ENCODE measurements around the gene CEP152. TPM values are rescaled to one million over a fixed set of nuclear protein-coding genes. Genes with fewer than 3 reads are reported as not detected.

Gene CEP152
- total RNA-seq, 1 donor from 2014 or later = 28.9 TPM

- intact Hi-C loops (cut with micrococcal nuclease) = no loop called here
These were observed 99.8 kb downstream of the CEP152 start for GRCh38 chr15:48710952-48711495.

GRCh38 chr15:48708641-48709040, 102.2 kb downstream of the CEP152 start:
- intact Hi-C loops (cut with micrococcal nuclease) = no loop called here

DNA sequence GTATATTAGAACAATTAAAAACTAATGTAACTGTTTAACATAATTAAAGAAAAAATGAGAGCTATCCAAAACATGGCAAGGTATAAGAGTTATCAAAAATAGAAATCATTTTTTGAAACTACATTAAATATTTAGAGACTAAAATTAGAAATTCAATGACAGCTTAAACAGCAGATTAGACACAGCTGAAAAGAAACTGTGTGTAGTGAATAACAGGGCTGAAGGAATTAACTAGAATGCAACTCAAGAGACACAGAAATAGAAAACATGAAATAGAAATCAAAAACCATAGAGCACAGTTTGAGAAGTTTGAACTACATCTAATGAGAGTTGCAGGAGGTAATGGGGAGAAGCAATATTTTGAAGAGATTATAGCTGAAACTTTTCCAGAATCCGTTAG, 105.5 kb downstream of the CEP152 start:
- intact Hi-C loops (cut with micrococcal nuclease) = no loop called here

DNA sequence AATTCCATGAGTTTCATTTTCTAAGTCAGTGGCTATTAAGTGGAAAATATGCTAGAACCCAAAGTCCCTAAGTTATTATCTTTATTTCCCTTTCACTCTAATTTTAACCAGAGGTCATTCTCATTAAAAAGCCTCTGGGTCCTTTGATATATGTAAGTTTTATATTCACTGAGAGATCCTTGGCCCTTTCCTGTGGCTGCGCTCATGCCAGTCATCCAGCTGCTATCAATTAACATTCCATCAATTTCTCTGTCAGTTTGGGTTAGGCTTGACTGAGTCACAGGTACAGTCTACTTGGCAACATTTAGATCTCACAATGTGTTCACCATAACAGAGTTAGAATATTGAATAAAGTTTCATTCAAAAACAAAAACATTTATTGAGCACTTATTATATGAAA, 107.3 kb downstream of the CEP152 start:
- intact Hi-C loops (cut with micrococcal nuclease) = no loop called here

GRCh38 chr15:48702569-48703236, 108.2 kb downstream of the CEP152 start:
- intact Hi-C loops (cut with micrococcal nuclease) = no loop called here

DNA sequence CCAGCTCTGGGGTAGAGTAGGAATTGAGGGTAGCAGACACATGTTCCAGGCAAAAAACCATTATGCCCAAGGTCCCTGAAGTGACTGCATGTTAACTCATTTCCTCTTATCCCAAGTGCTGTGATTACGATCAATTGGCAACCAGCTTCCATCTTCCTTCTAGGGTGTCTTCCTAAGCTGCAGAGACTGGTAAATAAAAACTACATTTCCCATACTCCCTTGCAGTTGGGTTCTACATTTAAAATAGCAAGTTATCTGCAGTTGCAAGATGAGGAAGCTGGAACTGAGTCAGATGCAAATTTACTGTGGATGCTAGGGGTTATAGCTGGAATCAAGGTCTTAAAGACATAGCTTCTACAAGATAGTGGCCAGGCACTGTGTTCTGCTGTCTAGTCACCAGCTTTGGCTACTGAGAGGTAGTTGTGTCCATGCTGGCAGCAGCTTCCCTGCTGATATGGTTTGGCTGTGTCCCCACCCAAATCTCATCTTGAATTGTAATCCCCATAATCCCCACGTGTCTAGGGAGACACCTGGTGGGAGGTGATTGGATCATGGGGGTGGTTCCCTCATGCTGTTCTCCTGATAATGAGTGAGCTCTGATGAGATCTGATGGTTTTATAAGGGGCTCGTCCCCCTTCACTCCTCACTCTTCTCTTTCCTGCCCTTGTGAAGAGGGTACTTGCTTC, 114.1 kb downstream of the CEP152 start:
- intact Hi-C loops (cut with micrococcal nuclease) = no loop called here

DNA sequence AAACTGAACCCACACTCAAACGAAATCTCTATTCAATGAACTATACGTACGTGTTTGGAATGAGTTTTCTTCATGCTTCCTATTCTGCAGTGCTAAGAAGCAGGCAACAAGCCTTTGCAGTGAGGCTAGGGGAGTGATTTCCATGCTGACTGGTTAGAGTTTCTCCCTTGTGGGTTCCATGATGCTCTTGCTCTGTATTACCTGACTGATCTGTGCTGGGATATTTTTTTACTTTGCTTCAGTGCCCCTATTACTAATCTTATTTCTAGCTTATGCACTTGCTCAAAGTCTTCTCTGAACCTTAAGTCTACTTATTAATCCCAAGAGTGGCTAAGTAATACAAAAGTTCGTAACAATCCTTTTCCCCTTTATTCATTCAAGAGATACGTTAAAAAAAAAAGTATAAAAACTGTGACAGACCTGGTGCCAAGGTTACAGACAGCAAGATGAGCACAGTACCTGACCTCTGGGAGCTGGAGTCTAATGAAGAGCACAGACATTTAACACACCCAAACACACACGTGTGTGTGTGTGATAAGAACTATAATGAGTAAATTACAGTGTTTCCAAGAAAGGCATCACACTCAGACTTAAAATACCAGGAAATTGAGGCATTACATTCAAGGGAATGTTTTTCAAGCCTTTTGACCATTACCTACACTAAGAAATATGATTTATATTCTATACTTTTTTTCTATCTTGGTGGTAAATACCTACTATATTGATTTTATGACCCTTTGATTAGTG, 114.9 kb downstream of the CEP152 start:
- intact Hi-C loops (cut with micrococcal nuclease) = no loop called here

DNA sequence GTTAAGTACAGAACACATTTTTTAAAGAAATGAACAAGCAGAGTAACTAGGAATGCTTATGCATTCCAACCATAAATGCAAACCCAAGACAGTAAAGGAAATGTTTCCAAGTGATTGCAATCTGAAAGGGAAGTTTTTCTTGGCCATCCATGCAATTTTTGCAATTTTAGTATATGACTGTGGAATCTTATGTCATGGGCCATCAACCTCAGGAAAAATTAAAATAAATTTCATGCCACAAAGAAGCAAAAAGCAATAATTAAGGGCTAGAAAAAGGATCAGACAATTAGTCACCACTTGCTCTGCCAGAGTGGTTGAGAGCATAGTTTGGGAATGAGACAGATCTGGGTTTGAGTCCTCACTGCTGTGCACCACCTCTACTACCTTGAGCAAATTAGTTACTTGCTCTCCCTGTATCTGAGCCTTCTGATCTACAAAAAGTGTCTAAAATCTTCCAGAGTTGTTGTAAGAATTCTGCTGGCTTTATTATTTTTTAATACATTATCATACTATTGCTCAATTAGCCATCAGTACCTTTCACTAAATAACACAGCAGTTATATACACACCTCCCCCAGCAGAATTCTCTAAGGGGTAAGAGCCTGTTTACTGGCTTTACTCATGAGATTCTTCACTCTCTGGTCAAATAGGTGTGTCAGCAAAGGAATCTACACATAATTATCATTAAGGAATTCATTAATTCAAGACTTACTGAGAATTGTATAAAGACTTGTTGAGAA, 115.6 kb downstream of the CEP152 start:
- intact Hi-C loops (cut with micrococcal nuclease) = no loop called here

DNA sequence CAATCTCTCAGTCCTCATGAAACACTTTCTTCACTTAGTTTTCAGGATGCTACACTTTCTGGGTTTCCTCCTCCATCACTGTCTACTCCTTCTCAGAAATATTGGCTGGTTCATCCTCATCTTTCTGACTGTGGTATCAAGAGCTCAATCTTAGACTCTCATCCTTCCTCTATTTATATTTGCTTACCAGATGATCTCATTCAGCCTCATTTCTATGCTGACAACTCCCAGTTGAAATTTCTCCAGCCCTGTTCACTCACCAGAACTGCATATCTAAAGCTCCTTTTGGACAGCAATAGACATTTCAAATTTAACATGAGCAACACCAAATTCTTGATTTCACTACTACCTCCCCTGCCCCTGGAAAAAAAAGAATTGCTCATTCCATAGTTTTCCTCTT, 117.4 kb downstream of the CEP152 start:
- intact Hi-C loops (cut with micrococcal nuclease) = no loop called here

DNA sequence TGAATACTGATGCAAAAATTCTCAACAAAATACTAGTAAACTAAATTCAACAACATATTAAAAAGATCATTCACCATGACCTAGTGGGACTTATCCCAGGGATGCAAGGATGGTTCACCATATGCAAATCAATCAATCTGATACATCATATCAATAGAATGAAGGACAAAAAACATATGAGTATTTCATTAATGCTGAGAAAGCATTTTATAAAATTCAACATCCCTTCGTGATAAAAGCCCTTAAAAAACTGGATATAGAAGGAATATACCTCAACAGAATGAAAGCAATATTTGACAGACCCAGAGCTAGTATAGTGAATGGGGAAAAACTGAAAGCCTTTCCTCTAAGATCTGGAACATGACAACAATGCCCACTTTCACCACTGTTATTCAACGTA, 122.4 kb downstream of the CEP152 start:
- intact Hi-C loops (cut with micrococcal nuclease) = no loop called here

Other genes starting within 250 kb of the CEP152 start
- gene FBN1, start 165.4 kb downstream of the CEP152 start, total RNA-seq = 1.1 and 1.7 TPM in 2 replicates
- gene EID1, start 67.1 kb upstream of the CEP152 start, total RNA-seq = 107 and 110 TPM in 2 replicates
- gene SHC4, start 152.8 kb upstream of the CEP152 start, total RNA-seq = 0.84 and 1.3 TPM in 2 replicates
- 30.4 and 31.6 TPM in 2 replicates for gene SECISBP2L, start 235.4 kb upstream of the CEP152 start, total RNA-seq